Measurements from ENCODE around the gene ZNF212. TPM values are rescaled to one million over a fixed set of nuclear protein-coding genes. Genes with fewer than 3 reads are reported as not detected.

ZNF212 gene
- total RNA-seq, 1 donor from 2014 or later = 15.0 TPM

DNA sequence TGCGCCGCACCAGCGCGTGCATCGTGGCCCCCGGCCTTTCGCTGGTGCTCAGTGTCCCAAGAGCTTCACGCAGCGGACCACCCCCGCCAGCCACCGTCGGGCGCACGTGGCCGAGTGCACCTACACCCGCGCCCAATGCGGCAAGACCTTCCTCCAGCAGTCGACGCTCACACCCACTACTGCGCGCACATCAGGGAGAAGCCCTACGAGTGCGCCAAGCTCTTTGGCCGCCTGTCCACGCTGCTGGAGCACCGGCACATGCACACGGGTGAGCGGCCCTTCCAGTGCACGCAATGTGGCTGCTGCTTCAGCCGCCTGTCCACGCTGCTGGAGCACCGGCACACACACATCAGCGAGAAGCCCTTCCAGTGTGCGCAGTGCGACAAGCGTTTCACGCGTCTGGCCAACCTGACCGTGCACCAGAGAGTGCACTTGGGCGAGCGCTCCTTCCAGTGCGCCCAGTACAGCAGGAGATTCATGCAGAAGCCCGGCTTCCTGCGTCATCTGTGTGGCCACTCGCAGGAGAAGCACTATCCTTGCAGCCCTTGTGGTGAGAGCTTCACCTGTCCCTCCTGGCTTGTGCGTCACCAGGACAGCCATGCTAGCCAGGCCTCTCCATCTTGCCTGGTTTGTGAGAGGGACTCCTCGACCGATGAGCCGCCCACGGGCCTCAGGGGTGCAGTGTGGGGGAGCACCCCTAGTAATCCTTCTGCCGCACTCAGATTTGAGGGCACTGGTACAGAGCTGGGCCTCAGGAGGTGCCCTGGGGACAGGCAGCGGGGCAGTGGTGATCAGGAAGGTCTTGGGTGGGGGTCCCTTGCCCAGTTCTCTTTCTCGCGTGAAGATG, 55.4 kb downstream of the ZNF212 start:
- Mint-ChIP-seq H3K4me1 (ENCODE audit: low read depth) (peaks cover 4% of the 10 kb centered on the region), H3K9me3 (no peaks in the 10 kb centered on the region), H3K27ac (no peak overlapping the region), H3K27me3 (ENCODE audit: insufficient read depth) (no peaks in the 10 kb centered on the region), H3K36me3 (ENCODE audit: low read depth) (no peaks in the 10 kb centered on the region), H3K4me3 (no peak overlapping the region)
- DNase-seq (ENCODE audit: low spot score) = no peak
- intact Hi-C loops (cut with micrococcal nuclease) = no loop called here

DNA sequence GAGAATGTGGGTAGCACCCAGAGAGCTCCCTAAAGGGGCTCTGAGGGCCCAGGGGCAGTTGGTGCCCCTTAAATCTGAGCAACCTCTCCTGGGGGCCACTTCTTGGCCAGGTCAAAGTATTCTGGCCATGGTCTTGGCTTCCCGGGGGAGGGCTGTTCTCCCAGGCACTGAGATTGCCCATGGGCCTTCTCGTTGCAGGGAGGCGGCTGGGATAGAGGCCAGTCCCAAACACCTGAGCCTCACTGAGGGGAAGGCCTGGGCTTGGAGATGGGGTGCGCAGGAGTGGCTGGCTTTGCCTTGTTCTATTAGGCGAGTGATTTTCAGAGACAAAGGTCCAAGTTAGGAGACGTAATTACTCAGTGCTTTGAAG, 56.0 kb downstream of the ZNF212 start:
- Mint-ChIP-seq H3K36me3 (ENCODE audit: low read depth) (no peaks in the 10 kb centered on the region), H3K4me1 (ENCODE audit: low read depth) (peaks cover 4% of the 10 kb centered on the region), H3K4me3 (no peak overlapping the region), H3K27me3 (ENCODE audit: insufficient read depth) (no peaks in the 10 kb centered on the region), H3K27ac (no peak overlapping the region), H3K9me3 (no peaks in the 10 kb centered on the region)
- intact Hi-C loops (cut with micrococcal nuclease) = no loop called here
- no peak for DNase-seq (ENCODE audit: low spot score)

DNA sequence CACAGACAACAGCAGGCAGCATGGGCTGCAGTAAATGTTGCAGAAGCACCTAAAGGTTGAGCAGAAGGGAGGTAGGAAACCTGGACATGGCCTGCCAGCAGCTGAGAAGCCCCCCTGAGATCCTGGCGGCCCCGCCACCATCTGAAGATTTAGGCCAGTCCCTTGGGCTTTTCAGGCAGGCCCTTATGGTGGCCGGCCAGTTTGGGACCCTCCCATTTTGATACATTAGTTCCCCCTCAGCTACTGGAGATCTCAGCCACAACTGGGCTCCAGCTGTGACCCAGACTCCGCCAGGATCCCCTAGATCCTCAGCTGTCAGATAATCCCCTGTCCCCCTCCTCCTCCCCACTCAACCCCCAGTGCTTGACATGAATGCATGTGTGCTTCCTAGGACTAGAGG, 56.9 kb downstream of the ZNF212 start:
- peaks cover 4% of the 10 kb centered on the region for H3K4me1 Mint-ChIP-seq (ENCODE audit: low read depth)
- DNase-seq (ENCODE audit: low spot score) = no peak
- H3K27me3 Mint-ChIP-seq (ENCODE audit: insufficient read depth) = no peaks in the 10 kb centered on the region
- no peaks in the 10 kb centered on the region for H3K9me3 Mint-ChIP-seq
- intact Hi-C loops (cut with micrococcal nuclease) = no loop called here
- H3K4me3 Mint-ChIP-seq = no peak overlapping the region
- no peak overlapping the region for H3K27ac Mint-ChIP-seq
- H3K36me3 Mint-ChIP-seq (ENCODE audit: low read depth) = no peaks in the 10 kb centered on the region

DNA sequence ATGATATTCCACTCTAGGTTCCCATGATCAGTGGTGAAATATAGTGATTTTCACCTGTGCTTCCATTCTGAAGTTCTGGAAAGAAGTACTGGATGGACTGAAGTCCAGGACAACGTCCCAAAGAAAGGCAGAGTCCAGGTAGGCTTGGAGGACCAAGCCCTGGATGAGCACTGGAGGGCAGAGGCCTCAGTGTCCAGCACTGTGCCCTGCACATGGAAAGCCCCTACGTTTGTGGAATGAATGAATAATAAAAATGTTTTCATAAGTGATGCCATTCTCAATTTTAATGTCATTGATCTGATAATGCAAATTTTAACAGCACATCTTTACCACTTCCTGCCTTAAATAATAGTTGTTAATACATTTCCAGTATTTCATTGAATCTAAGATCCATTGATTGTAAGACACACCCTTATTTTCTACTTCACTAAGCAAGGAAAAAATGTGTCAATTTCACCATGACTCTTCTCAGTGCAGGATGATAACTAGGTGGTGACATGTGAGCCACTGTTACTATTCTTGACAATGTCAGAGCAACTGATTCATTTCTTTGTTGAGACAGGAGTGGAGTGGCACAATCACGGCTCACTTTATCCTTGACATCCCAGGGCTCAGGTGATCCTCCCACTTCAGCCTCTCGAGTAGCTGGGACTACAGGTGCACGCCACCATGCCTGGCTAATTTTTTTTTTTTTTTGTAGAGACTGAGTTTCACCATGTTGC, 57.7 kb downstream of the ZNF212 start:
- intact Hi-C loops (cut with micrococcal nuclease) = no loop called here
- peak overlapping the region; percentile 47 for H3K27ac Mint-ChIP-seq
- H3K27me3 Mint-ChIP-seq (ENCODE audit: insufficient read depth) = no peaks in the 10 kb centered on the region
- no peak overlapping the region for H3K4me3 Mint-ChIP-seq
- H3K4me1 Mint-ChIP-seq (ENCODE audit: low read depth) = peaks cover 4% of the 10 kb centered on the region
- no peaks in the 10 kb centered on the region for H3K36me3 Mint-ChIP-seq (ENCODE audit: low read depth)
- no peak for DNase-seq (ENCODE audit: low spot score)
- no peaks in the 10 kb centered on the region for H3K9me3 Mint-ChIP-seq

DNA sequence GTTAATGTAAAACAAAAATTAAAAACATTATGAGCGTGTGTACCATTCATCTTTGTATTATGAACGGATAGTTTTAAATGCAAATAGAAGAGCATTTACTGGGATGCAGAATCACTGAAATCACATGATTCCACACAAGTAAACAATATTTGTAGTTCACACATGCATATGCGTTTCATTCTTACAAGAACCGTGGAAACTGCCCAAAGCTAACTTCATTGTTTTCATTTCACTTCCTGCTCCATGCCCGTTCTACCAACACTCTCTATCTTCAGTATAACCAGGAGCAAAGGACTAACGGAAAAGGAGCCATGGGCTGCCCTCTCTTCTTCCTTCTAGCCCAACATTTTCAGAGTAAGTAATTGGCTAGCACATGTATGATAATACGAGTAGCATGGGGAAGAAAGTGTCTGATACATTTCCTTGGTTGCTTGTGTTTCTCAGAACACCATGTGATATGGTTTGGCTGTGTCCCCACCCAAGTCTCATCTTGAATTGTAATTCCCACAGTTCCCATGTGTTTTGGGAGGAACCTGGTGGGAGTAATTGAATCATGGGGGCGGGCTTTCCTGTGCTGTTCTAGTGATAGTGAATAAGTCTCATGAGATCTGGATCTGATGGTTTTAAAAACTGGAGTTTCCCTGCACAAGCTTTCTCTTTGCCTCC, 61.3 kb downstream of the ZNF212 start:
- Mint-ChIP-seq H3K27ac (no peak overlapping the region), H3K4me1 (ENCODE audit: low read depth) (peaks cover 4% of the 10 kb centered on the region), H3K27me3 (ENCODE audit: insufficient read depth) (peaks cover under 1% of the 10 kb centered on the region), H3K4me3 (no peak overlapping the region), H3K36me3 (ENCODE audit: low read depth) (no peaks in the 10 kb centered on the region), H3K9me3 (no peaks in the 10 kb centered on the region)
- no peak for DNase-seq (ENCODE audit: low spot score)
- intact Hi-C loops (cut with micrococcal nuclease) = no loop called here

DNA sequence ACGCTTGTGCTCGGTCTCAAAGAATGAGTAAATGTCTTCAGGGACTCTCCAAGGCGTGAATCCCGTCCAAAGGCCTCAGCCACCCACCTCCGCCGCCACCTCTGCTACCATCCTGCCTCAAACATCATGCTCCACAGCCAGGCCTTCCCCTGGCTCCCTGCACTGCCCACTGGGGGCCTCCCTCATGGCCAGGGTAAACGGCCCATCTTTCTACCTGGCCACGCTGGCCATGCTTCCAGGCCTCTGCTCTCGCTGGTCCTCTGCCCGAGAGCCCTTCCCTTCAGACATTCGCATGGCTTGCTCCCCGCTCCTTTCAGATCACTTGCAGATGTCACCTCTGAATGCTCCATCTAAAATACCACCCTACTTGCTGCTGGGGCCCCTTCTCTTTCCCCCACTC, 62.8 kb downstream of the ZNF212 start:
- intact Hi-C loops (cut with micrococcal nuclease) = no loop called here
- H3K4me1 Mint-ChIP-seq (ENCODE audit: low read depth) = no peaks in the 10 kb centered on the region
- no peaks in the 10 kb centered on the region for H3K9me3 Mint-ChIP-seq
- H3K27ac Mint-ChIP-seq = no peak overlapping the region
- H3K4me3 Mint-ChIP-seq = no peak overlapping the region
- no peak for DNase-seq (ENCODE audit: low spot score)
- H3K27me3 Mint-ChIP-seq (ENCODE audit: insufficient read depth) = peaks cover 2% of the 10 kb centered on the region
- no peaks in the 10 kb centered on the region for H3K36me3 Mint-ChIP-seq (ENCODE audit: low read depth)

DNA sequence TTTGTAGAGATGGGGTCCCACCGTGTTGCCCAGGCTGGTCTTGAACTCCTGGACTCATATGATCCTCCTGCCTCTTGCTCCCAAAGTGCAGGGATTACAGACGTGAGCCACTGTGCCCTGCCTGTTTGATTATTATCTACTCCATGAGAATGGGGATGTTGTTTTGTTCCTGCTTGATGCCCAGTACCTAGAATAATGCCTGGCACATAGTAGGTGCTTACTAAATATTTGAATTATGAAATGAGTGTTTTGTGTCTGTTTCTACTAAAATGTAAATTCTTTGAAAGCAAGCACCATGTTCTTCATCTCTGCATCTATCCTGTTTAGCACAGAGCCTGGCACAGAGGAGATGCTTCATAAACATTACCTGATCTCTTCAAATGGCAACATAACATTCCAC, 63.4 kb downstream of the ZNF212 start:
- Mint-ChIP-seq H3K4me1 (ENCODE audit: low read depth) (no peaks in the 10 kb centered on the region), H3K9me3 (no peaks in the 10 kb centered on the region), H3K36me3 (ENCODE audit: low read depth) (no peaks in the 10 kb centered on the region), H3K27me3 (ENCODE audit: insufficient read depth) (peaks cover 2% of the 10 kb centered on the region), H3K27ac (no peak overlapping the region), H3K4me3 (no peak overlapping the region)
- DNase-seq (ENCODE audit: low spot score) = no peak
- intact Hi-C loops (cut with micrococcal nuclease) = no loop called here

DNA sequence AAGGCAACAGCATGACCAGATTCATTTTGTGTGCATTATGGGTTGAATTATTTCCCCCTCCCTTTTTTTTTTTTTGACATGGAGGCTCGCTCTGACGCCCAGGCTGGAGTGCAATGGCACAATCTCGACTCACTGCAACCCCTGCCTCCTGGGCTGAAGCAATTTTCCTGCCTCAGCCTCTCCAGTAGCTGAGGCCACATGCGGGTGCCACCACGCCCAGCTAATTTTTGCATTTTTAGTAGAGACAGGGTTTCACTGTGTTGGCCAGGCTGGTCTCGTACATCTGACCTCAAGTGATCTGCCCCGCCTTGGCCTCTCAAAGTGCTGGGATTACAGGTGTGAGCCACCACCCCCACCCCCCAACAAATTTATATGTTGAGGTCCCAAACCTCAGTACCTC, 64.6 kb downstream of the ZNF212 start:
- Mint-ChIP-seq H3K4me1 (ENCODE audit: low read depth) (no peaks in the 10 kb centered on the region), H3K4me3 (no peak overlapping the region), H3K9me3 (no peaks in the 10 kb centered on the region), H3K27ac (no peak overlapping the region), H3K36me3 (ENCODE audit: low read depth) (no peaks in the 10 kb centered on the region), H3K27me3 (ENCODE audit: insufficient read depth) (peaks cover 2% of the 10 kb centered on the region)
- no peak for DNase-seq (ENCODE audit: low spot score)
- intact Hi-C loops (cut with micrococcal nuclease) = no loop called here

Other genes starting within 250 kb of the ZNF212 start
- gene PDIA4, start 211.1 kb upstream of the ZNF212 start, total RNA-seq = 132 and 142 TPM in 2 replicates
- gene ZNF786, start 148.9 kb upstream of the ZNF212 start, total RNA-seq = 9.9 and 10.9 TPM in 2 replicates
- gene ZNF425, start 113.3 kb upstream of the ZNF212 start, total RNA-seq = 1.1 and 1.2 TPM in 2 replicates
- gene ZNF398, start 92.2 kb upstream of the ZNF212 start, total RNA-seq = 14.1 and 14.4 TPM in 2 replicates
- 49.4 and 55.8 TPM in 2 replicates for gene ZNF282, start 44.1 kb upstream of the ZNF212 start, total RNA-seq
- gene ZNF783, start 22.5 kb downstream of the ZNF212 start, total RNA-seq = 24.1 and 25.6 TPM in 2 replicates
- 19.0 and 19.3 TPM in 2 replicates for gene ZNF777, start 221.4 kb downstream of the ZNF212 start, total RNA-seq

Data from activated T-helper 1 cell treated with anti-CD3 and anti-CD28 coated beads, Interleukin-12 subunit alpha, Interleukin-12 subunit beta, Interleukin-2, Interleukin-4 antibody, amounts not matched to agents 30 ng/mL and 10 ng/mL and 1 ng/mL, durations not matched to agents 14 hours and 24 hours and 36 hours (primary cell).